BE2C (cell line): Measurements from ENCODE around the gene GPC3.

Source experiments
- DNase-seq: peaks from one replicate; pipeline ENCODE4 v3.0.0-alpha.2; 2020
- H3K27me3 ChIP-seq: fragments of 250-450 bp; sonication (Bioruptor Pico); 2 replicates; pipeline ENCODE4 v1.5.1; 2020; ENCODE audit warnings: mild to moderate bottlenecking
- H3K36me3 ChIP-seq: fragments of 250-450 bp; sonication (Bioruptor Pico); 2 replicates; pipeline ENCODE4 v1.5.1; 2020; ENCODE audit warnings: mild to moderate bottlenecking
- H3K4me1 ChIP-seq: fragments of 250-450 bp; sonication (Bioruptor Pico); 2 replicates; pipeline ENCODE4 v1.5.1; 2020
- H3K4me3 ChIP-seq: 2 replicates; pipeline ENCODE4 v1.5.1; 2011; ENCODE audit warnings: low read depth, low read length
- H3K9me3 ChIP-seq: fragments of 250-450 bp; sonication (Bioruptor Pico); 2 replicates; pipeline ENCODE4 v1.5.1; 2020
- CTCF ChIP-seq: IDR thresholded peaks from 2 replicates; pipeline ENCODE4 v1.5.1; 2012; ENCODE audit warnings: mild to moderate bottlenecking, low read depth, low read length

The GPC3 gene

GRCh38 chrX:133598601-133599335, 386.6 kb downstream of the GPC3 start:
- no peak for TF ChIP-seq CTCF
- no peaks in the 10 kb centered on the region for H3K36me3 ChIP-seq
- H3K9me3 ChIP-seq, result no peaks in the 10 kb centered on the region
- H3K4me3 ChIP-seq, result no peak overlapping the region
- DNase-seq, result no peak
- no peaks in the 10 kb centered on the region for H3K27me3 ChIP-seq
- H3K4me1 ChIP-seq, result no peaks in the 10 kb centered on the region

GRCh38 chrX:133594156-133594555, 391.2 kb downstream of the GPC3 start:
- no peaks in the 10 kb centered on the region for H3K27me3 ChIP-seq
- no peaks in the 10 kb centered on the region for H3K4me1 ChIP-seq
- no peaks in the 10 kb centered on the region for H3K9me3 ChIP-seq
- no peak overlapping the region for H3K4me3 ChIP-seq
- no peak for TF ChIP-seq CTCF
- H3K36me3 ChIP-seq, result no peaks in the 10 kb centered on the region
- no peak for DNase-seq

- no peaks in the 10 kb centered on the region for H3K36me3 ChIP-seq
- no peak for DNase-seq
- no peaks in the 10 kb centered on the region for H3K27me3 ChIP-seq
- H3K4me3 ChIP-seq, result no peak overlapping the region
- H3K4me1 ChIP-seq, result no peaks in the 10 kb centered on the region
- no peak for TF ChIP-seq CTCF
- no peaks in the 10 kb centered on the region for H3K9me3 ChIP-seq
Measured at GRCh38 chrX:133593531-133593930, 391.9 kb downstream of the GPC3 start.

- no peak overlapping the region for H3K4me3 ChIP-seq
Measured at GRCh38 chrX:133590703-133591505, 394.5 kb downstream of the GPC3 start.

GRCh38 chrX:133588827-133589226, 396.6 kb downstream of the GPC3 start:
- TF ChIP-seq CTCF, result no peak
- Histone ChIP-seq H3K4me3 (no peak overlapping the region), H3K27me3 (no peaks in the 10 kb centered on the region), H3K9me3 (no peaks in the 10 kb centered on the region), H3K36me3 (no peaks in the 10 kb centered on the region), H3K4me1 (no peaks in the 10 kb centered on the region)
- DNase-seq, result no peak

More at GRCh38 chrX:133590703-133591505, 394.5 kb downstream of the GPC3 start:
- Histone ChIP-seq H3K9me3 (no peaks in the 10 kb centered on the region), H3K36me3 (no peaks in the 10 kb centered on the region), H3K4me1 (no peaks in the 10 kb centered on the region), H3K27me3 (no peaks in the 10 kb centered on the region)
- DNase-seq, result no peak
- no peak for TF ChIP-seq CTCF

GRCh38 chrX:133587818-133588217, 397.6 kb downstream of the GPC3 start:
- no peak overlapping the region for H3K4me3 ChIP-seq
- H3K36me3 ChIP-seq, result no peaks in the 10 kb centered on the region
- no peaks in the 10 kb centered on the region for H3K4me1 ChIP-seq
- no peak for DNase-seq
- H3K9me3 ChIP-seq, result no peaks in the 10 kb centered on the region
- TF ChIP-seq CTCF, result no peak
- H3K27me3 ChIP-seq, result no peaks in the 10 kb centered on the region
